IMR-90 (cell line): ENCODE results near the gene C10orf105. TPM values are rescaled to one million over a fixed set of nuclear protein-coding genes. Genes with fewer than 3 reads are reported as not detected.

ENCODE experiments used
- ATAC-seq: fragments of 200-7000 bp; cut with Tn5 transposase; 2 replicates; pipeline ENCODE4 v1.9.1; 2020; ENCODE audit warnings: low read depth, mild to moderate bottlenecking, moderate library complexity
- BruUV-seq: library from RNA; stranded (reverse); fragments of 400-500 nt; replicated peaks from 2 replicates; lab custom pipeline; 2021; lab: Mats Ljungman, UMichigan
- CTCF ChIA-PET: fragments of 300-600 bp; formaldehyde crosslinking; extraction: SDS; loops from one replicate; lab custom pipeline; 2021; ENCODE audit warnings: antibody characterized with exemption; lab: Yijun Ruan, JAX
- POLR2A ChIA-PET: fragments of 300-600 bp; sonication (Branson Sonifier 250); formaldehyde crosslinking; loops from one replicate; lab custom pipeline; 2022; ENCODE audit warnings: antibody characterized with exemption; ENCODE audit not compliant: unreplicated experiment; lab: Charles Lee
- DNase-seq: peaks from one replicate; pipeline ENCODE4 v3.0.0; 2013
- H2AFZ ChIP-seq: replicated peaks from 2 replicates; pipeline ENCODE3; 2013; ENCODE audit warnings: low read length, mild to moderate bottlenecking; ENCODE audit not compliant: poor library complexity
- H2AK5ac ChIP-seq: 2 replicates; pipeline ENCODE4 v1.6.1; 2013; ENCODE audit warnings: low read depth, low read length, inconsistent platforms
- H2AK9ac ChIP-seq: replicated peaks from 2 replicates; pipeline ENCODE3; 2013; ENCODE audit warnings: mild to moderate bottlenecking, low read depth, low read length, moderate library complexity; ENCODE audit not compliant: poor library complexity
- H2BK120ac ChIP-seq: 2 replicates; pipeline ENCODE4 v1.6.1; 2013; ENCODE audit warnings: low read depth, low read length, inconsistent platforms
- H2BK15ac ChIP-seq: 3 replicates; pipeline ENCODE4 v1.6.1; 2013; ENCODE audit warnings: low read depth, low read length, inconsistent platforms
- H2BK20ac ChIP-seq: 2 replicates; pipeline ENCODE4 v1.6.1; 2013; ENCODE audit warnings: low read depth, mild to moderate bottlenecking, inconsistent platforms, low read length, moderate library complexity
- H2BK5ac ChIP-seq: 2 replicates; pipeline ENCODE4 v1.6.1; 2013; ENCODE audit warnings: mild to moderate bottlenecking, low read depth, low read length, inconsistent platforms; ENCODE audit not compliant: poor library complexity, severe bottlenecking
- H3K14ac ChIP-seq: replicated peaks from 2 replicates; pipeline ENCODE4 v1.6.1; 2013; ENCODE audit warnings: low read depth, low read length, inconsistent platforms
- H3K18ac ChIP-seq: 2 replicates; pipeline ENCODE4 v1.6.1; 2013; ENCODE audit warnings: low read depth, low read length, control low read depth
- H3K23ac ChIP-seq: 2 replicates; pipeline ENCODE4 v1.6.1; 2013; ENCODE audit warnings: low read depth, low read length, inconsistent platforms
- H3K27ac ChIP-seq: 2 replicates; pipeline ENCODE4 v1.5.1; 2013; ENCODE audit warnings: mild to moderate bottlenecking, control low read depth, low read length; ENCODE audit not compliant: insufficient read depth
- H3K27me3 ChIP-seq: 2 replicates; pipeline ENCODE4 v1.6.1; 2013; ENCODE audit warnings: low read length; ENCODE audit not compliant: control insufficient read depth, insufficient read depth
- H3K36me3 ChIP-seq: 2 replicates; pipeline ENCODE4 v1.6.1; 2013; ENCODE audit warnings: low read length, mixed read lengths; ENCODE audit not compliant: control insufficient read depth, insufficient read depth
- H3K4ac ChIP-seq: 2 replicates; pipeline ENCODE4 v1.6.1; 2013; ENCODE audit warnings: low read depth, low read length, inconsistent platforms
- H3K4me1 ChIP-seq: 2 replicates; pipeline ENCODE4 v1.6.1; 2013; ENCODE audit warnings: low read length, mixed read lengths; ENCODE audit not compliant: control insufficient read depth, insufficient read depth
- H3K4me2 ChIP-seq: 2 replicates; pipeline ENCODE4 v1.6.1; 2013; ENCODE audit warnings: low read depth, mild to moderate bottlenecking, control low read depth, low read length, moderate library complexity
- H3K4me3 ChIP-seq: 2 replicates; pipeline ENCODE4 v1.5.1; 2013; ENCODE audit warnings: low read depth, mild to moderate bottlenecking, control low read depth, low read length, moderate library complexity; ENCODE audit not compliant: insufficient read depth
- H3K56ac ChIP-seq: 2 replicates; pipeline ENCODE4 v1.6.1; 2013; ENCODE audit warnings: low read length, inconsistent platforms; ENCODE audit not compliant: insufficient read depth; ENCODE audit errors: extremely low read depth
- H3K79me1 ChIP-seq, 2 experiments: 2 replicates each; pipeline ENCODE4 v1.6.1; 2013; ENCODE audit warnings: low read length in 2 of 2, inconsistent platforms in 1 of 2, low read depth in 1 of 2
- H3K9ac ChIP-seq: 2 replicates; pipeline ENCODE4 v1.6.1; 2013; ENCODE audit warnings: low read depth, low read length, control low read depth
- H3K9me1 ChIP-seq: 2 replicates; pipeline ENCODE4 v1.6.1; 2013; ENCODE audit warnings: low read length, inconsistent platforms; ENCODE audit not compliant: insufficient read depth
- H3K9me3 ChIP-seq: 2 replicates; pipeline ENCODE4 v1.6.1; 2013; ENCODE audit warnings: low read length; ENCODE audit not compliant: control insufficient read depth, insufficient read depth
- H4K20me1 ChIP-seq: 2 replicates; pipeline ENCODE4 v1.6.1; 2013; ENCODE audit warnings: low read length, inconsistent platforms; ENCODE audit not compliant: insufficient read depth
- H4K5ac ChIP-seq: 2 replicates; pipeline ENCODE4 v1.6.1; 2013; ENCODE audit warnings: mild to moderate bottlenecking, low read depth, low read length, control low read depth
- H4K8ac ChIP-seq, 2 experiments: 2 replicates each; pipeline ENCODE4 v1.6.1; 2013; ENCODE audit warnings: low read depth in 2 of 2, low read length in 2 of 2, control low read depth in 1 of 2, inconsistent platforms in 1 of 2
- H4K91ac ChIP-seq: 2 replicates; pipeline ENCODE4 v1.6.1; 2013; ENCODE audit warnings: low read depth, low read length, inconsistent platforms; ENCODE audit not compliant: insufficient read depth
- BHLHE40 ChIP-seq: fragments of 150-350 bp; IDR thresholded peaks from 2 replicates; pipeline ENCODE4 v1.6.1; 2016; ENCODE audit warnings: mild to moderate bottlenecking, low read depth, low read length
- CEBPB ChIP-seq: IDR thresholded peaks from 2 replicates; pipeline ENCODE4 v1.6.1; 2012; ENCODE audit warnings: low read depth, low read length, improper control_type of control experiment
- CTCF ChIP-seq: conservative IDR thresholded peaks from 2 replicates; pipeline ENCODE4 v1.5.1; 2012; ENCODE audit warnings: mild to moderate bottlenecking, low read depth, low read length, improper control_type of control experiment
- ELK1 ChIP-seq: fragments of 150-350 bp; IDR thresholded peaks from 2 replicates; pipeline ENCODE4 v1.6.1; 2016; ENCODE audit warnings: low read depth, mild to moderate bottlenecking, low read length, moderate library complexity, borderline replicate concordance
- FOS ChIP-seq: fragments of 150-350 bp; IDR thresholded peaks from 2 replicates; pipeline ENCODE4 v1.6.1; 2016; ENCODE audit warnings: low read depth, low read length
- MAFK ChIP-seq: IDR thresholded peaks from 2 replicates; pipeline ENCODE4 v1.6.1; 2012; ENCODE audit warnings: low read depth, low read length, improper control_type of control experiment
- MAZ ChIP-seq: IDR thresholded peaks from 2 replicates; pipeline ENCODE4 v1.6.1; 2012; ENCODE audit warnings: low read depth, mild to moderate bottlenecking, low read length, improper control_type of control experiment, moderate library complexity, borderline replicate concordance
- MXI1 ChIP-seq: IDR thresholded peaks from 2 replicates; pipeline ENCODE4 v1.6.1; 2012; ENCODE audit warnings: low read depth, mild to moderate bottlenecking, low read length, moderate library complexity, borderline replicate concordance
- POLR2A ChIP-seq: IDR thresholded peaks from 2 replicates; pipeline ENCODE4 v1.6.1; 2012; ENCODE audit warnings: mild to moderate bottlenecking, low read depth, low read length
- RAD21 ChIP-seq: IDR thresholded peaks from 2 replicates; pipeline ENCODE4 v1.6.1; 2012; ENCODE audit warnings: low read length, improper control_type of control experiment
- RFX5 ChIP-seq: IDR thresholded peaks from 2 replicates; pipeline ENCODE4 v1.8.0; 2012; ENCODE audit warnings: low read depth, mild to moderate bottlenecking, low read length, moderate library complexity
- SMC3 ChIP-seq: fragments of 150-350 bp; IDR thresholded peaks from 2 replicates; pipeline ENCODE4 v1.6.1; 2016; ENCODE audit warnings: low read depth, mild to moderate bottlenecking, antibody characterized with exemption, low read length, moderate library complexity
- USF2 ChIP-seq: fragments of 150-350 bp; IDR thresholded peaks from 2 replicates; pipeline ENCODE4 v1.6.1; 2017; ENCODE audit warnings: mild to moderate bottlenecking, antibody characterized with exemption, low read length, low read depth
- WGBS, 2 experiments: methylation state at CpG; one replicate each; pipeline versions ENCODE4 v1.1.5 to v1.1.7; 2013; ENCODE audit warnings: missing lambda C conversion rate in 2 of 2; ENCODE audit not compliant: insufficient read length in 1 of 2; ENCODE audit errors: extremely low coverage in 2 of 2; 5-methylcytosine and 5-hydroxymethylcytosine counted together
- dilution Hi-C: fragments of 300-500 bp; cut with HindIII; formaldehyde crosslinking; loops from one replicate; pipeline ENCODE4 v1.14.3; 2018; ENCODE audit warnings: low sequenced_read_pairs; ENCODE audit not compliant: unreplicated experiment
- in situ Hi-C: fragments of 300-500 bp; cut with MboI; formaldehyde crosslinking; loops from 3 replicates; pipeline ENCODE4 v1.14.3; 2019; ENCODE audit warnings: low sequenced_read_pairs, inconsistent platforms, mixed read lengths
- intact Hi-C: fragments of 100-400 bp; cut with micrococcal nuclease; formaldehyde crosslinking; loops from 2 replicates; pipeline ENCODE4 v1.10.0; 2022
- polyA plus RNA-seq, 3 experiments: library from polyadenylated mRNA; depleted of rRNA; stranded (reverse); fragments of >200 nt; gene quantifications; 2 replicates each; pipeline ENCODE4 v1.2.3, GENCODE V29; 2012; ENCODE audit warnings: low replicate concordance in 1 of 3
- total RNA-seq: library from RNA; depleted of rRNA; stranded (reverse); fragments of >200 nt; gene quantifications from 2 replicates; pipeline ENCODE4 v1.2.3, GENCODE V29; 2012

Gene C10orf105
- total and polyA plus RNA-seq, 2 of the 4 experiments (the other 2 are of a cell fraction) = under 0.01 TPM; not detected in 1

- H2AK9ac ChIP-seq = peak overlapping the region; percentile 42
- peak overlapping the region; percentile 96 for H2AK5ac ChIP-seq
- peaks cover 32% of the 10 kb centered on the region for H3K9me1 ChIP-seq
- peak overlapping the region; percentile 96 for H2BK120ac ChIP-seq
- H3K36me3 ChIP-seq = no peaks in the 10 kb centered on the region
- no TSS peak for BruUV-seq
- H3K18ac ChIP-seq = peak overlapping the region; percentile 84
- no peaks in the 10 kb centered on the region for H4K20me1 ChIP-seq
- peak overlapping the region; percentile 95 for H4K91ac ChIP-seq
- peak overlapping the region; percentile 70 for H3K14ac ChIP-seq
- H3K27ac ChIP-seq = peak overlapping the region; percentile 83
- peak overlapping the region; percentile 96 for H2BK15ac ChIP-seq
- dilution Hi-C loops (no loop called here), intact Hi-C loops (loop anchor here (2.0 to 5.0 kb wide), 2 partner anchors 38 to 55 kb away; no protein-coding TSS in a partner anchor), in situ Hi-C loops (no loop called here)
- ChIA-PET POLR2A (interaction anchor here (0.7 to 1.0 kb wide), 2 partner anchors 9 to 83 kb away, joined by 3 read pairs; no protein-coding TSS in a partner anchor), CTCF (interaction anchor here (0.6 to 0.9 kb wide), 2 partner anchors 14 to 105 kb away, joined by 3 read pairs; no protein-coding TSS in a partner anchor)
- peaks cover 6 to 18% of the 10 kb centered on the region in 2 experiments; a peak in 3 of 4 replicates for H3K79me1 ChIP-seq
- peak overlapping the region; percentile 24 for H3K4me2 ChIP-seq
- peak overlapping the region; percentile 61 for H4K5ac ChIP-seq
- WGBS, 2 experiments = 0% methylated on average over 1 of the region's 10 CpGs; no CpG with 5 or more reads in 1 of the 2 experiments
- peak overlapping the region; percentile 87 for H2BK5ac ChIP-seq
- H3K56ac ChIP-seq = peak overlapping the region; percentile 44
- H3K23ac ChIP-seq = peak overlapping the region; percentile 67
- peak; percentile 87 for ATAC-seq
- peak overlapping the region; percentile 0 for H2AFZ ChIP-seq
- H3K4me1 ChIP-seq = peaks cover 58% of the 10 kb centered on the region
- H2BK20ac ChIP-seq = peak overlapping the region; percentile 94
- H3K4me3 ChIP-seq = no peak overlapping the region
- H3K9me3 ChIP-seq = no peaks in the 10 kb centered on the region
- H4K8ac ChIP-seq = peak overlapping the region; percentile 54 to 85
- H3K4ac ChIP-seq = peak overlapping the region; percentile 95
- DNase-seq = peak; percentile 95
- peak overlapping the region; percentile 16; the same call in 1 of the 2 replicates for H3K9ac ChIP-seq
- no peaks in the 10 kb centered on the region for H3K27me3 ChIP-seq
- TF ChIP-seq RFX5 (no peak), MXI1 (0 out of 2 replicates have a peak, but pooled peaks have one; percentile 32), ELK1 (no peak), MAFK (no peak), BHLHE40 (peak; percentile 78; the same call in 1 of the 2 replicates), CTCF (no peak), FOS (peak; percentile 85), MAZ (peak; percentile 77; the same call in 1 of the 2 replicates), SMC3 (no peak), CEBPB (no peak; the same call in 1 of the 2 replicates), POLR2A (no peak), USF2 (no peak), RAD21 (no peak)
Observed at GRCh38 chr10:71766717-71767419, 47.3 kb upstream of the C10orf105 start.
